Measurements from ENCODE around the gene ZNF18.

- TF ChIP-seq GATA3 (IDR thresholded peaks at IDR 0.05; ENCODE audit: low read depth, low read length) (no peak), GATA2 (IDR thresholded peaks at IDR 0.05; ENCODE audit: low read depth, low read length) (no peak)
Measured at GRCh38 chr17:12037970-12038369, 40.7 kb upstream of the ZNF18 start.
